Measurements from ENCODE around the gene ZNF837.
"Not testable (repeated sequence)": the region's sequence is repeated elsewhere in the genome, so short reads cannot be mapped to it uniquely, and the experiment has no call there.

ZNF837 gene

GRCh38 chr19:58403920-58404478, 23.2 kb upstream of the ZNF837 start:
- H3K36me3 ChIP-seq (ENCODE audit: control insufficient read depth, insufficient read depth, low read length); H3K27ac ChIP-seq (ENCODE audit: low read depth, low read length, severe bottlenecking); H3K4me1 ChIP-seq (ENCODE audit: control insufficient read depth, insufficient read depth, low read length, poor library complexity, severe bottlenecking); H3K4me3 ChIP-seq (ENCODE audit: extremely low read depth, insufficient read depth, low read length, poor library complexity, severe bottlenecking); H3K9me3 ChIP-seq (ENCODE audit: control insufficient read depth, low read length): not testable (repeated sequence)
- 100% methylated on average over 1 of the region's 5 CpGs; no CpG with 5 or more reads in 1 of the 2 experiments for WGBS, 2 experiments (ENCODE audit: insufficient coverage in 2 of 2)

- Histone ChIP-seq H3K36me3 (ENCODE audit: control insufficient read depth, insufficient read depth, low read length) (peaks cover 4% of the 10 kb centered on the region), H3K4me1 (ENCODE audit: control insufficient read depth, insufficient read depth, low read length, poor library complexity, severe bottlenecking) (peaks cover 6% of the 10 kb centered on the region), H3K9me3 (ENCODE audit: control insufficient read depth, low read length) (no peaks in the 10 kb centered on the region), H3K4me3 (ENCODE audit: extremely low read depth, insufficient read depth, low read length, poor library complexity, severe bottlenecking) (peak overlapping the region; percentile 75), H3K27ac (ENCODE audit: low read depth, low read length, severe bottlenecking) (no peak overlapping the region)
- WGBS, 2 experiments (ENCODE audit: insufficient coverage in 2 of 2) = 39 to 49% methylated on average over 10 to 19 of the region's 23 CpGs
Observed at GRCh38 chr19:58401840-58402421, 21.1 kb upstream of the ZNF837 start.

- H3K36me3 ChIP-seq (ENCODE audit: control insufficient read depth, insufficient read depth, low read length) = peaks cover 4% of the 10 kb centered on the region
- peaks cover 6% of the 10 kb centered on the region for H3K4me1 ChIP-seq (ENCODE audit: control insufficient read depth, insufficient read depth, low read length, poor library complexity, severe bottlenecking)
- H3K4me3 ChIP-seq (ENCODE audit: extremely low read depth, insufficient read depth, low read length, poor library complexity, severe bottlenecking) = peak overlapping the region; percentile 75
- WGBS, 2 experiments (ENCODE audit: insufficient coverage in 2 of 2) = 2 to 10% methylated on average over 49 to 57 of the region's 80 CpGs
- peak overlapping the region; percentile 67 for H3K27ac ChIP-seq (ENCODE audit: low read depth, low read length, severe bottlenecking)
- no peaks in the 10 kb centered on the region for H3K9me3 ChIP-seq (ENCODE audit: control insufficient read depth, low read length)
Observed at GRCh38 chr19:58400916-58401839, 20.3 kb upstream of the ZNF837 start.

GRCh38 chr19:58400316-58400915, 19.6 kb upstream of the ZNF837 start:
- Histone ChIP-seq H3K4me1 (ENCODE audit: control insufficient read depth, insufficient read depth, low read length, poor library complexity, severe bottlenecking) (peaks cover 6% of the 10 kb centered on the region), H3K4me3 (ENCODE audit: extremely low read depth, insufficient read depth, low read length, poor library complexity, severe bottlenecking) (peak overlapping the region; percentile 75), H3K27ac (ENCODE audit: low read depth, low read length, severe bottlenecking) (no peak overlapping the region), H3K9me3 (ENCODE audit: control insufficient read depth, low read length) (no peaks in the 10 kb centered on the region), H3K36me3 (ENCODE audit: control insufficient read depth, insufficient read depth, low read length) (peaks cover 9% of the 10 kb centered on the region)
- WGBS, 2 experiments (ENCODE audit: insufficient coverage in 2 of 2) = 89 to 92% methylated on average over 11 to 16 of the region's 18 CpGs

GRCh38 chr19:58399903-58400302, 19.1 kb upstream of the ZNF837 start:
- no peak overlapping the region for H3K27ac ChIP-seq (ENCODE audit: low read depth, low read length, severe bottlenecking)
- H3K36me3 ChIP-seq (ENCODE audit: control insufficient read depth, insufficient read depth, low read length) = peaks cover 14% of the 10 kb centered on the region
- H3K4me3 ChIP-seq (ENCODE audit: extremely low read depth, insufficient read depth, low read length, poor library complexity, severe bottlenecking) = peak overlapping the region; percentile 75
- 90 to 100% methylated on average over 2 to 3 of the region's 3 CpGs for whole genome bisulfite sequencing, 2 experiments (ENCODE audit: insufficient coverage in 2 of 2)
- peaks cover 6% of the 10 kb centered on the region for H3K4me1 ChIP-seq (ENCODE audit: control insufficient read depth, insufficient read depth, low read length, poor library complexity, severe bottlenecking)
- no peaks in the 10 kb centered on the region for H3K9me3 ChIP-seq (ENCODE audit: control insufficient read depth, low read length)

DNA sequence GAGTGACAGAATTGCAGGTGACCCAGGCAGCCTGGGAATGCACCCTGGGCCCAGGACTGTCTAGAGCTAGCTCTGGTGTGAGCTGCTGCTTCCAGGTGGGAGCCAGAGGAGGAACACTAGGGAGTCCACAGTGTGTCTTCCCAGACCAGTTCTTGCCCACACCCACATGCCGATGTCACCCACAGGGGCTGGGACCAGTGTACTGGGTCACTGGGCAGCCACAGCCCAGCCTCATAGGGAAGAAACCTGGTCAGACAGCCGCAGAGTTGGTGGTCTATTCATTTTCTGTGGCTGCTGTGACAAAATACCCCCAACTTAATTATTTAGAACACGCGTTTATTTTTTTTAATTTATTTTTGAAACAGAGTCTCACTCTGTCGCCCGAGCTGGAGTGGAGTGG, 17.7 kb upstream of the ZNF837 start:
- no peaks in the 10 kb centered on the region for H3K9me3 ChIP-seq (ENCODE audit: control insufficient read depth, low read length)
- WGBS, 2 experiments (ENCODE audit: insufficient coverage in 2 of 2) = 90 to 93% methylated on average over 5 to 6 of the region's 6 CpGs
- H3K36me3 ChIP-seq (ENCODE audit: control insufficient read depth, insufficient read depth, low read length) = peaks cover 24% of the 10 kb centered on the region
- no peak overlapping the region for H3K27ac ChIP-seq (ENCODE audit: low read depth, low read length, severe bottlenecking)
- H3K4me1 ChIP-seq (ENCODE audit: control insufficient read depth, insufficient read depth, low read length, poor library complexity, severe bottlenecking) = peaks cover 6% of the 10 kb centered on the region
- no peak overlapping the region for H3K4me3 ChIP-seq (ENCODE audit: extremely low read depth, insufficient read depth, low read length, poor library complexity, severe bottlenecking)

- no peak overlapping the region for H3K27ac ChIP-seq (ENCODE audit: low read depth, low read length, severe bottlenecking)
- H3K36me3 ChIP-seq (ENCODE audit: control insufficient read depth, insufficient read depth, low read length) = peaks cover 28% of the 10 kb centered on the region
- H3K9me3 ChIP-seq (ENCODE audit: control insufficient read depth, low read length) = no peaks in the 10 kb centered on the region
- H3K4me1 ChIP-seq (ENCODE audit: control insufficient read depth, insufficient read depth, low read length, poor library complexity, severe bottlenecking) = peaks cover 6% of the 10 kb centered on the region
- H3K4me3 ChIP-seq (ENCODE audit: extremely low read depth, insufficient read depth, low read length, poor library complexity, severe bottlenecking) = no peak overlapping the region
- WGBS, 2 experiments (ENCODE audit: insufficient coverage in 2 of 2) = 94 to 100% methylated on average over 3 of the region's 4 CpGs
Observed at GRCh38 chr19:58398087-58398486, 17.3 kb upstream of the ZNF837 start.

GRCh38 chr19:58397533-58398037, 16.8 kb upstream of the ZNF837 start:
- Histone ChIP-seq H3K4me3 (ENCODE audit: extremely low read depth, insufficient read depth, low read length, poor library complexity, severe bottlenecking) (no peak overlapping the region), H3K4me1 (ENCODE audit: control insufficient read depth, insufficient read depth, low read length, poor library complexity, severe bottlenecking) (peaks cover 6% of the 10 kb centered on the region), H3K9me3 (ENCODE audit: control insufficient read depth, low read length) (no peaks in the 10 kb centered on the region), H3K27ac (ENCODE audit: low read depth, low read length, severe bottlenecking) (no peak overlapping the region), H3K36me3 (ENCODE audit: control insufficient read depth, insufficient read depth, low read length) (peaks cover 33% of the 10 kb centered on the region)
- WGBS, 2 experiments (ENCODE audit: insufficient coverage in 2 of 2) = 80 to 83% methylated on average over 6 of the region's 7 CpGs

DNA sequence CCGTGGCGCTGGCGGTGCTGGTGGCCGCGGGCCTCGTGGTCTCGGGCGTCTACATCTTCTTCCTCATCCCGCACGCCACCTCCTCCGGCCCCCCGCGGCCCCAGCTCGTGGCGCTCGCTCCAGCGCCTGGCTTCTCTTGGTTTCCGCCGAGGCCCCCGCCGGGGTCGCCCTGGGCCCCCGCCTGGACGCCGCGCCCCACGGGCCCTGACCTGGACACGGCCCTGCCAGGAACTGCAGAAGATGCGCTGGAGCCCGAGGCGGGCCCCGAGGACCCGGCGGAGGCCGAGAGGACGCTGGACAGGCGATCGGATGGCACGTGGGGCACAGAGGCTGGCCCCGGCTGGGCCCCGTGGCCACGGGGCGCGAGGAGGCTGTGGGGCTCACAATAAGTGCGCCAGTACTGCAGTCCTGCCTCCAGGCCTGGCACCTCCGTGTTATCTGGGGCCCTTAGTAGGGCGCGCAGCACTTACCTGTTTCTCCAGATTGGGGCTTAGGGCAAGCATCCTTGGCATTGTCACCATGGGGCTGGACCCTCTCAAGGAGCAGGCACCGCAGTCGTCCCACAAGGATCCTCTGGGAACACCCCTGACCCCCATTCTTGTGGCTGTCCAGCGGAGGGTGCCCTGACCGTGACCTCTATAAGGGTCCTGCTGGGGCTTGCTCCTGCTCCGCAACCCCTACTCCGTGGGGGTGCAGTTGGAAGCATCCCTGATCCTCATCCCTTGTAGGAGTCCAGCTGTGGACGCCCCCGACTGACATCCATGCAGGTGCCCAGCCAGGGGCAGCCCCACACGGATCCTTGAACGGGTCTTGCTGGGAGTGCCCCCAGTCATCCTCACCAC, 16.1 kb upstream of the ZNF837 start:
- Histone ChIP-seq H3K27ac (ENCODE audit: low read depth, low read length, severe bottlenecking) (no peak overlapping the region), H3K9me3 (ENCODE audit: control insufficient read depth, low read length) (no peaks in the 10 kb centered on the region), H3K4me3 (ENCODE audit: extremely low read depth, insufficient read depth, low read length, poor library complexity, severe bottlenecking) (no peak overlapping the region), H3K36me3 (ENCODE audit: control insufficient read depth, insufficient read depth, low read length) (peaks cover 39% of the 10 kb centered on the region), H3K4me1 (ENCODE audit: control insufficient read depth, insufficient read depth, low read length, poor library complexity, severe bottlenecking) (peaks cover 6% of the 10 kb centered on the region)
- WGBS, 2 experiments (ENCODE audit: insufficient coverage in 2 of 2) = 92 to 93% methylated on average over 56 to 58 of the region's 58 CpGs
